NK-92 (cell line): ENCODE measurements around the gene GET3.

Source experiments
- DNase-seq: peaks from one replicate; lab custom pipeline; 2025; ENCODE audit not compliant: unreplicated experiment; lab: John Stamatoyannopoulos, UW

Gene GET3

DNA sequence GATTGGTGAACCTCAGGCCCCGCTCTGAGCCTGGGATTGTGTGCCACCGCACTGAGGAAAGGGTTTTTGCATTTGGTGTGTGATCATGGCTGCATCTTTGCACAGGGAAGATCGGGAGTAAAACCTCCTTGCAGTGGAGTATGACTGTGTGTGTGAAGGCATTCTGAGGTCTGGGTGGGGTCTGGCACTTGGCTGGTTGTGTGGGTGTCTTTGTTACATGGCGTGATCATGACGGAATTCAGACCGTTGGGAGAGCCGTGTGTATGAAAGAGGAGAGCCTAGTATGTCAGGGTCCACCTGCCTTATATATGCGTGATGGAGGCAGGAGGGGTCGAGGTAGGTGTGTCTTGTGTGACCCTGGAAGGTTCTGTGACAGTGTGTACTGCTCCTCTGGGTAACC lies 13.6 kb downstream of the GET3 start:
- DNase-seq: no peak

DNA sequence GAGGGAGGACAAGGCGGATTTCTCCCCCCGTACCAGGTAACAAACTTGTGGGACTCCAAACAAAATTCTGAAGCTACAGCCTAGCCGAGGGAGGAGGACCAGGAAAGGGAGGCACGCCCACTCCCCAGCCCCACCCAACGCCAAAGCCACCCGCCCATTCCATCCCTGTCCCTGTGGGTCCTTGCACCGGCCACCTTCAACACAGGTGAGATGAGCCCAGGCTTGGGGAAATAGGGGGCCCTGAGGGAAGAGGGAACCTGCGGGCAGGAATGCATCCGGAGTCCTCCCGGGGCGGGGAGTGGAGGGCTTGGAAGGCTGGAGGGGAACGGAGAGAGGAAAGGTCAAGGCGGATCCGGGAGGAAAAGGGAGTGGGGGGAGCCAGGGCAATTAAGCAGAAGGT lies 14.3 kb downstream of the GET3 start, which contains the start of gene BEST2:
BEST2 (plus strand) TSS at position 157 of the 400 bp plus-strand sequence. CDS start 802 bp downstream, outside the sequence.
- no peak for DNase-seq

DNA sequence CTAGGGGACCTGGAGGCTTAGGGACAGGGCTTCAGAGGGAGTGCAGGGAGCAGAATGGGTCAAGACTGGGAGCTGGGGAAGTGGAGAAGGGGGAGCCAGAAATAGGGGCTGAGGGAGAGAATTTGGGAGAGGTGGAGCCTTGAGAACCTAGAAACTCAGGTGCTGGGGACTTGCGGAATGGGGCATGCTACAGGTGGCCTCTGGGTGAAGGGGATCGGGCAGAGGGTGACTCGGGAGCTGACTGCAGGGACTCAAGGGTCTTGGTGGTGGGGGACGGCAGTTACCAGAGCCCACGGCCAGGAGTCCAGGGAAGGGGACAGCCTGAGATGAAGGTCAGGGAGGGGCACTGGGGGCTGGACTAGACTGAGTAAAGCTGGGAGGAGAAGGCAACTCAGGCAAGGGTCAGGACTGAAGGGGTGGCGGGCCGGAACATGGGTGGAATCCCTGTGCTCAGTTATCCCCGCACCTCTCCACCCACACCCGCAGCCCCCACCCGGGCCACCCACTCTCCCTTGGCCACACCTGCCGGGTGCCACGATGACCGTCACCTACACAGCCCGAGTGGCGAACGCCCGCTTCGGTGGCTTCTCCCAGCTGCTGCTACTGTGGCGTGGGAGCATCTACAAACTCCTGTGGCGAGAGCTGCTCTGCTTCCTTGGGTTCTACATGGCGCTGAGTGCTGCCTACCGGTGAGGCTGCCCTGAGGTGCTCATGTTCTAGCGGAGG lies 14.9 kb downstream of the GET3 start:
- no peak for DNase-seq

DNA sequence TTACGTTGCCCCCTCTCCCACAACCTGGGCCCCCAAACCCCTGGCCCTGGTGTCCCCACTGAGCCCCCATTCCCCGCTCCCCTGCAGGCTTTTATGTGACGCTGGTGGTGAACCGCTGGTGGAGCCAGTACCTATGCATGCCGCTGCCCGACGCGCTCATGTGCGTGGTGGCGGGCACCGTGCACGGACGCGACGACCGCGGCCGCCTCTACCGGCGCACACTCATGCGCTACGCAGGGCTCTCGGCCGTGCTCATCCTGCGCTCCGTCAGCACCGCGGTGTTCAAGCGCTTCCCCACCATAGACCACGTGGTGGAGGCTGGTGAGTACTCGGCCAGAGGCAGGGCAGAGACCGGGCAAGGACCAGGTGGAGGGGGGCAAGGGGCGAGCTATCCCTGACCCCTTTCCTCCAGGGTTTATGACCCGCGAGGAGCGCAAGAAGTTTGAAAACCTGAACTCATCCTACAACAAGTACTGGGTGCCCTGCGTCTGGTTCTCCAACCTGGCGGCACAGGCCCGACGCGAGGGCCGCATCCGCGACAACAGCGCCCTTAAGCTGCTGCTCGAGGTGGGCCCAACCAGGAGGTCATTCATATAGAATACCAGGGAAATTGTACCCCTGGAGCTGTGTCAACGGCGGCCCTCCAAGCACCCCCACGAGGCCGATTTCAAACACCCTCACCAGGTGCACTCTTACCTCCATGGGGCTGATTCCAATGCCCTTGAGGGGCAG lies 17.3 kb downstream of the GET3 start:
- no peak for DNase-seq

DNA sequence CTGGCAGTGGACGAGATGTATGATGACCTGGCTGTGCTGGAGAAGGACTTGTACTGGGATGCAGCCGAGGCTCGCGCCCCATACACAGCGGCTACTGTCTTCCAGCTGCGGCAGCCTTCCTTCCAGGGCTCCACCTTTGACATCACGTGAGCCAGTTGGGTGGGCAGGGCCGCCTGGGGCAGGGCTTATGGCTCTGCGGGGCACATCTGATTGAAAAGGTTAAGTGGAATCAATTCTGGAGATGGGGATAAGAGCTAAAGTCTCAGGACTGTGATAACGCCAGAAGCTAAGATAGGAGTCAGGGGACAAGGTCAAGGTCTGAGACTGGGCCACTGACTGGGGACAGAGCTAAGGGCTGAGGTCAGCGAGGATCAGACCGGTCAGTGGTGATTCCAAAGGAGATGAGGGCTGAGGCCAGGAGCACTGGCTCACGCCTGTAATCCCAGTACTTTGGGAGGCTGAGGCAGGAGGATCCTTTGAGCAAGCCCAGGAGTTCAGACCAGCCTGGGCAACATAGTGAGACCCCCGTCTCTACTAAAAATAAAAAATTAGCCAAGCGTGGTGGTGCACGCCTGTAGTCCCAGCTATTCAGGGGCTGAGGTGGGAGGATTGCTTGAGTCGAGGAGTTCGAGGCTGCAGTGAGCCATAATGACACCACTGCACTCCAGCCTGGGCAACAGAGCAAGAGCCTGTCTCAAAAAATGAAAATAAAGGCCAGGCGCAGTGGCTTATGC lies 19.0 kb downstream of the GET3 start:
- no peak for DNase-seq

DNA sequence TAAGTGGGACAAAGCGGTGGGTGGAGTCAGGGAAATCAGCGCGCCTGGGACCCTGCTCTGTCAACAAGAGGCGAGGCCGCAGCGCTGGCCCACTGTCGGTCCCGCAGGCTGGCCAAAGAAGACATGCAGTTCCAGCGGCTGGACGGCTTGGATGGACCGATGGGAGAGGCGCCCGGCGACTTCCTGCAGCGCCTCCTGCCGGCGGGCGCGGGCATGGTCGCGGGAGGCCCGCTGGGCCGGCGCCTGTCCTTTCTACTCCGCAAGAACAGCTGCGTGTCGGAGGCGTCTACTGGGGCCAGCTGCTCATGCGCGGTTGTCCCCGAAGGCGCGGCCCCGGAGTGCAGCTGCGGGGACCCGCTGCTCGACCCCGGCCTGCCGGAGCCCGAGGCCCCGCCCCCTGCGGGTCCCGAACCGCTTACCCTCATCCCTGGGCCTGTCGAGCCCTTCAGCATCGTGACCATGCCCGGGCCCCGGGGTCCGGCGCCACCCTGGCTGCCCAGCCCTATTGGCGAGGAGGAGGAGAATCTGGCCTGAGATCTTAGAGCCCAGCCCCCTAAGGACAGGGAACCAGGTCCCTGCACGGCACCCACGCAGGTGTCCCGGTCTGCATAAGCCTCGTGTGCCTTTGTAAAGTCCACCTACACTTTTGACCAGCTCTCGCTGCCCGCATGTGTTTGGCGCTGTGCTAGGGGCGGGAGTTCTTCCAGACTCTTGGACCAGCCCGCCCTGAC lies 20.4 kb downstream of the GET3 start:
- no peak for DNase-seq

DNA sequence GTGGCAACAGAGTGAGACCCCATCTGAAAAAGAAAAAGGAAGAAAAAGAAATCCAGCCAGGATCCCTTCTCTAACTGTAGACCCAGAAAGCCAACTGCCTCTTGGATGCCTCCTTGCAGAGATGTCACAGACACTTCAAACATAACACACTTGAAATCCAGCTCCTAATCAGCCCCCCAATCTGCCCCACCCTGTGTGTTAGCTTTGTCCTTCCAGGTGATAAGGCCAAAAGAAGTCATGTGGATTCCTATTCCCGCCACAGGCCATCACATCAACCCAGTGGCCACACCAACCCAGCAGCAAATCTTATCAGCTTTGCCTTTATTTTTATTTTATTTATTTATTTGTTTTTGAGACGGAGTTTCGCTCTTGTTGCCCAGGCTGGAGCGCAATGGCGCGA lies 22.4 kb downstream of the GET3 start:
- no peak for DNase-seq

DNA sequence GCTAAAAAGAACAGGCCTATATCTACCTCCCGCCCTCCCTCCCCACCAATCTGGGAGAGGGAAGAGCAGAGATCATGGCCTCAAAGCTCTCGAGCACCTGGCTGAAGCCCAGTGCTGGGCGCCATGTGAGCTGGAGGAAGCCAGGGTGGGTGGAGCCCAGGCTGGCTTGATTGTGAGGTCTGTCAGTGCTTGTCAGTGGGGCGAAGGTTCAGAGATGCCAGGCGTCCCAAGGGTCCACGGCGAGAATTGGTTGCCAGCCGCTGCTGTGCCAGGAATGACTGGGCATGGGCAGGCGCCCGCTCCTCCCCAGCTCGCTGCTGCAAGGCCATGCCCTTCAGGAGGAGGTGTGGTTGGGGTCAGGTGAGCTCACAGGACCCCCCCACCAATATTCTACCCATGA lies 25.8 kb downstream of the GET3 start:
- no peak for DNase-seq

DNA sequence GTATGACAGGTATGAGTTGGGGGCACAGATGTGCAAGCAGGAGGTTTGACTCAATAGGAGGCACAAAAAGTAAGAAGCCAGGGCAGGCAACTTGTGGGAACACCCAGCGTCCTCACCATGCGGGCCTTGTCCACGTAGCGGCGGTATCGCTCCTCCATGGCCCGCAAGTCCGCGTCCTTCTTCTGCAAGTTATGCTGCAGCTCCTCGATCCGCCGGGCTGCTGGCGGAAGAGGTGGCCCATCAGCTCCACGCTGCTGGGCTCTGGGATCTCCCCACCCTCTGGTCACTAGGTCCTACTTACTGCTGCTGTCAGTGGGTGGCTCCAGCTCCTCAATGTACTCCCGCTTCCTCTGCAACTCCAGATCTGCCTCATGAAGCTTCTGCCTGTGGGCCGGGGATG lies 27.4 kb downstream of the GET3 start:
- DNase-seq: no peak

DNA sequence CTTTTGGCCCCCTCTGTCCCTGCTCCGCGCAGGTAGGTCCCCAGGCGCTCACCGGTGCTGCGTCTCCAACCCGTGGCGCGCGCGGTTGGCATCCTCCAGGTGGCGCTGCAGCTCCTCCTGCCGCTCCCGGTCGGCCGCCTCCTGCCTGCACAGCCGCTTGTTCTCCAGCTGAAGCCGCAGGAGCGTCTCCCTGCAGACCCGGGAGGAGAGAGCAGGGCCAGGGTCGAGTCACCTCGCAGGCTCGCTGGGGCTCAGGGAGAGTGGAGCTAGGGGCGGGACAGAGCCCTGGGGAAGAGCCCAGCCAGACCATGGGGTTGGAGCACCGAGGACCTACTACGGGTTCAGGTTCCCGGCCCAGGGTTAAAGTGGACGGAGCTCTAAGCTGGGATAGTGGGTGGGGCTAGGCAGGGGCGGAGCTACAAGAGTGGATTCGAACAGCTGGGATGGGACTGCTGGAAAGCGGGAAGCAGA lies 28.8 kb downstream of the GET3 start:
- no peak for DNase-seq

DNA sequence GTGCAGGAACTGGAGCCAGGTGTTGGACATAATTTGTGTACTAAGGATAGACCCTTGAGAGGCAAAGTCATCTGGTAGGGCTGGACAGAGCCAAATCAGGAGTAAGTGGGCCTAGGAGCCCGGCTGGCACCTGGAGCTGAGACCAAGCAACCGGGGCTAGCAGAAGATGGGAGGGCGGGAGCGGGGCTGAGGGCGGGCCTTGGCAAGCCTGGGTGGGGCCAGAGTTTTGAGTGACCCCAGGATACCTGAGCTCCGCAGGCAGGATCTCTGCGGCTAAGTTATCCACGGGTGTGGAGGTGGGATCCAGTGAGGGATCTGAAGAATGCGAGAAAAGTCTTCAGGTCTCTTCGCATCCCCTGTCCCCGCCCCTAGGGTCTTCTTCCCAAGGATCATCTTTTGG lies 29.9 kb downstream of the GET3 start:
- no peak for DNase-seq

DNA sequence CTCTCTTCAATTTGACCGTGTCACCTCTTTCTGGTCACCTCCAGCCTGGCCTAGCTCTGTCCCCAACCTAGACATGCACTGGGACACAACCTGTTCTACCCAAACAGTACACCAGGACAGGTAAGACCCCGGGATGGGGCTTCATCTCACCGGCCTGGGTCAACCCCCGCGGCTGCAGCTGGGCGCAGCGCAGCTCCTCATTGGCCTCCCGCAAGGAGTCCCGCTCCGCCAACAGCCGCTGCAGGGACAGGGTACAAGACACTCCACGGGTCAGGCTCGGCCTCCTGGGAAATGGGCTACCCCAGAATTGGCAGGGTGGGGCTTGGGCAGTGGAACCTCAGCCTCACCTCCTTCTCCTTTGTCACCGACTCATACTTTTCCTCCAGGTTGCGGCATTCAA lies 30.4 kb downstream of the GET3 start:
- DNase-seq: no peak

DNA sequence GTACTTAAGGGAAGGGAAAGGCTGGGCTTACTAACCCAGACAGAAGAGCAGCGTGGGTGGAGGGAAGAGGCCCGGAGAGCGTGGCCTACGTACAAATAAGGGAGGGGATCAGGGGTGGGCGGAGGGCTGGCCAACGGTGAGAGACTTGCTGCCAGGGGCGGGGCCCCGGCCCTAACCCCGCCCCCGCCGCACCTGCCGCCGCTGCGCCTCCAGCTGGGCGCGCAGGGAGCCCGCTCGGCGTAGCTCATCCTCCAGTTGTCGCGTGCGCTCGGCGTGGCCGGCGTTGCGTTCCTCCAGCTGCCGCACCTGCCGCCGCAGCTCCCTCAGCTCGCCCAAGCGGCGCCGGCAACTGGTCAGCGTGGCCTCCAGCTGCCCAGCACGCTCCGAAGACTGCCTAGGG lies 32.4 kb downstream of the GET3 start:
- no peak for DNase-seq

DNA sequence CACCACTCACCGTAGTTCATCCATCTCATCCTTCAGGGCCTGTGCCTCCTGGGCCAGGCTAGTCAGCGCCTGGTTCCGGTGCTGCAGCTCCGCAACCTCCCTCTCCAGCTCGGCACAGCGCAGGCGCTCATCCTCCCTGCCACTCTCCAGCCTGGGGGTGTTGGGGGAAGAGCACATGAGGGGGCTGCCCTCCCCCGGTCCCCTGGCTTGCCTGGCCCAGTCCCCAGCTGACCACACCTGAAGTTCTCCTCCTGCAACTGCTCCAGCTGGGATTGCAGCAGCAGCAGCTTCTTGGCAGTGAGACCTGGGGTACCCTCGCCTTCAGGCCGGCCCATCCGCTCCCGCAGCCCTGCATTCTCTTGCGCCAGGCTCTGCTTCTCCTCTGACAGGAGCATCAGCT lies 33.6 kb downstream of the GET3 start:
- DNase-seq: no peak

DNA sequence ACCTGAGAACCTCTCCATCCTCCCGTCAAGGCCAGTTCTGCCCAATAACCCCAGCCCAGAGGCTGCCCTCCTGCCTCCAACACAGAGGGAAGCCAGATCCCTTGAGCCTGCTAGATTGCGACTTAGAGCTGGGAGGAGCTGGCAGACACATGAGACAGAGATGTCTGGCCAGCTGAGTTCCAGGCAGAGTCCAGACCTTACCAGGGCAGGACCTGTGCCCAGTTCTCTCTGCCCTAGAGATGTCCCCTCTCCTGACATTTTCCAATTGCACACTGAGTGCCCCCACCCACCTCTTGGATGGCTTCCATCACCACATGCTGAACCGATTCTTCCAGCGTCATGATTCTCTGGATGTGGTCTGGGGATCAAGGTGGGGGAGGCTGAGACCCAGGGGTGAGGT lies 35.0 kb downstream of the GET3 start:
- no peak for DNase-seq

DNA sequence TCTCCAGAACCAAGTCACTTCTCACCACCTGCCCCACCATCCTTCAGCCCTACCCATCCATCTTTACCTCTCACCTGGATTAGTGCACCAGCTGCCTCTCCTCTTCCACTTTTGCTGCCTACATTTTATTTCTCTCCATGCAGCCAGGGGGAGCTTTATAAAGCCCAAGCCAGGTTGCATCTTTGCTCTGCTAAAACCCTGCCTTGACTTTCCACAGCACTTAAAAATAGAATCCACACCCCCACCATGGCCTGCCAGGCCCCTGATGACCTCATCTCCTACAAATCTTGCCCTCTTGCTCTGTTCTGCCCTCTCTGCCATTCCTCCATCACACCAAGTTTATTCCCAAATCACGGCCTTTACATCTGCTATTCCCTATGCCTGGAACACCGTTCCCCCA lies 36.3 kb downstream of the GET3 start:
- DNase-seq: no peak

DNA sequence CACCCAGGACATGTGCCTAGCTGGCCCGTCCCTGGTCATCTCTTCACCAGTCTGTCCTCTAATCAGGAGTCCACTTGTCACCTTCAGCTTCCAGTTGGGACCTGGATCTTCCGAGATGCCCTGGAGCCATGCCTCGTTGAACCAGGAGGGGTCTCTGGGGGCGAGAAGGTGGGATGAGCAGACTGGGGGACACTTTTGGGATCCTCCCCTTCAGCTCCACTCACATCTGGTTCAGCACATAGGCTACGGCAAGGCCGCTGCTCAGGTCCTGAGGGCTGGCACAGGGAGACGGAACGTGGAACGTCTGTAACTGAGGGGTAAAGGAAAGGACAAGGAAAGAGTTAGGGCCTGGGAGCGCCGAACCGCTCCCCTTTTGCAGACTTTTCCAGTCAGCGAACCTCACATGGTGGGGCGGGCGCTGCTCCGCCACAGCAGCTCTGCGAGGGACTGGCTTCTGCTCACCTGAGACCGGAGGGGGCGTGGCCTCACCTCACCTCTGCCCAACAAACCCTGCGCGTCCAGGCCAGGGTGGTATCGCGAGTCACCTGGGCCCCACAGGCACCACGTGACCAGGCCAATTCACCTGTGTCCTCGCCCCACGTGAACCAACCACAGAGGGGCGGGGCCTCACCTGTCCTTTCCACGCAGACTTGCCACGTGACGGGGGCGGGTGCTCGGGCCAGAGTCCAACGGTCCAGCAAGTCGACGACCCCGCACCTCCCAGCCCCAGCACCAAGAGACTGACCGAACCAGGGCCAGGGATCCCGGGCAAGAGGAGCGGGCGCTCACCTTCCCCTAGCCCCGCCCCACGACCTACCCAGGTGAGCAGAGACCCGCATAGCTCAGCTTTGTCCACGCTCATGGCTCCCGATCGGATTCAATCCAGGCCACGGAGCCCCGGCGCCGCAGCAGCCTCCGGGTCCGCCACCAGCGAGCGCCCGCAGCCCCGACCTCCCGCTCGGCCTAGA lies 37.6 kb downstream of the GET3 start, which contains the start of gene HOOK2:
HOOK2 (minus strand) TSS at position 965 of the 968 bp plus-strand sequence; CDS start at position 862, 103 bp downstream.
- no peak for DNase-seq

DNA sequence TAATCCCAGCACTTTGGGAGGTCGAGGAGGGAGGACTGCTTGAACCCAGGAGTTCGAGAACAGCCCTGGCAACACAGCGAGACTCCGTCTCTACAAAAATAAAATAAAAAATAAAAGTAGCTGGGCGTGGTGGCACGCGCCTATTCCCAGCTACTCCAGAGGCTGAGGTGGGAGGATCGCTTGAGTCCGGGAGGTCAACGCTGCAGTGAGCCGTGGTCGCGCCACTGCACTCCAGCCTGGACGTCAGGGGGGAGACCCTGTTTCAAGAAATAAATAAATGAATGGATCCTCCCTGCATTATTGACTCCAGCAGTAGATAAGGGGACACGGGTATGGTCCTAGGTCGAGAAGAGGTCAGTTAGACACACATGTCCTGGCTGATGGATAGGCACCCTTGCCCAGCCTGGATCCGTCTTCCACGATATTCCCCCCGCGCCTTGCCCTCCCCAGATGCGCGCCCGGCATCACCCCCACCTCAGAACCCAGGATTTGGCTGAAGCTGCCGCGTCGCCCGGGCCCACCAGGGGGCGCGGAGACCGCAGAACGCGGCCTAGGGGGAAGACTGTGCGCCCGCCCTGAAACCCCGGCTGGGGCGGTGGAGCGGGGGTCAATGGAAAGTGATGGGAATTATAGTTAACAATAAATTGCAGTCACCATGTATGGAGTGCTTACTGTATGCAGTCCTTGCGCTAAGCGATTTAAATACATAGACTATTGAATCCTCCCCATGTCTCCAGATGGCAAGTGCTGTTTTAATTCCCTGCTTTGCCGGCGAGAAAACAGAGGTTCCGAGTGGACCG lies 40.1 kb downstream of the GET3 start:
- no peak for DNase-seq
